HG02763 (cell line): ENCODE data around the gene BTBD16.

Source experiments
- ATAC-seq: cut with Tn5 transposase; IDR thresholded peaks from one replicate; pipeline ENCODE4 v1.9.1; 2021; ENCODE audit warnings: mild to moderate bottlenecking, moderate library complexity; ENCODE audit not compliant: unreplicated experiment

BTBD16 gene

DNA sequence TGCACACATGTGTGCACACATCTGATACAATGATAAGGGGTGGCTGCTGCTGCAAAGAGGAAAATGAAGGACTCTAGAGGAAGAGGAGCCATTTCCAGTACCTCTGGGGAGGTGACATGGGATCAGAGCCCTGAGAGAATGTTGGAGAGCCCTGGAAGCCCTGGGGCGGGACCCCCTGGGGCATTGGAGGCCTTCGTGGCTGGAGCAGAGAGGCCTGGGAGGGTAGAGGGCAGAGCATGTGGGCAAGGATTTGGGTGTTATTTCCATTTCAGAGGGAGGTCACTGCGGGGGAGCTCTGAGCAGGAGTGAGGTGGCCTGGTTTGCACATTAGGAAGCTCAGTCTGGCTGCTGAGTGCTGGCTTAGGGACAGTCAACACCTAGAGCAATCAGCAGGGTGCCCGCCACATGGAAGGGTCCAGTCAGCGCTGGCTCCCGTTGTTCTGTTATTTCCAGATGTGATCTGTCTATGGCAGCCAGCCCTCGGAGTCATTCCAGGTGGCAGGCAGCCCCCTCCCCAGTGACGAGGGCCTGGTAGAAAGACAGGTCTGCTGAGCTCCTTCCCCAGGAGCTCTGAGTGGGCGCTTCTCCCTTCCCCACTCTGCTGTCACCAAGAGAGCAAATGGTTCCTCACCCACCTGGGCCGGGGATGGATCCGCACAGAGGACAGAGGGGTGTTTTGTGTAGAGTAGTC is 24.1 kb upstream of the BTBD16 start:
- no peak for ATAC-seq

GRCh38 chr10:122248356-122249302 is 22.5 kb upstream of the BTBD16 start:
- no peak for ATAC-seq

DNA sequence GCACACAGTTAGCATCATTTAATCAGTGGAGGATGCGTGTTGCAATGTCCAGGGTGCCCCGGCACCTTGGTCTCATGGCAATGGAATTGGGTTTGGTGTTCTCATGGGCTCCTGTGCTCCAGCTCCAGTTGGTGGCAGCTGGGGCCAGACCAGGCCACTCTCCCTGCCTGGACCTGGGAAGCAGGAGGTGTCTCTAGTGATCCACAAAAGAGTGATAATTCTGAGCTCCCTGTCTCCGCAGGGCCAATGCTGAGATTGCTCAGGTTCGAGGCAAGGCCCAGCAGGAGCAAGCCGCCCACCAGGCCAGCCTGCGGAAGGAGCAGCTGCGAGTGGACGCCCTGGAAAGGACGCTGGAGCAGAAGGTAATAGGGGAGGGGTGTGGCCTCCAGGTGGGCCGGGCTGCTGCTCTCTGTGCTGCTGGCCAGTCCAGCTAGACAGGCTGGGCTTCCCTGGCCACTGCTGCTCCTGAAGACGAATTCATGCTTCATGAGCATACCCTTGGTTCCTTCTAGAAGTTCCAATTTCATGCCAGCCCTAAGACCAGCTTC is 21.7 kb upstream of the BTBD16 start:
- no peak for ATAC-seq

GRCh38 chr10:122249991-122250750 is 20.9 kb upstream of the BTBD16 start:
- no peak for ATAC-seq

DNA sequence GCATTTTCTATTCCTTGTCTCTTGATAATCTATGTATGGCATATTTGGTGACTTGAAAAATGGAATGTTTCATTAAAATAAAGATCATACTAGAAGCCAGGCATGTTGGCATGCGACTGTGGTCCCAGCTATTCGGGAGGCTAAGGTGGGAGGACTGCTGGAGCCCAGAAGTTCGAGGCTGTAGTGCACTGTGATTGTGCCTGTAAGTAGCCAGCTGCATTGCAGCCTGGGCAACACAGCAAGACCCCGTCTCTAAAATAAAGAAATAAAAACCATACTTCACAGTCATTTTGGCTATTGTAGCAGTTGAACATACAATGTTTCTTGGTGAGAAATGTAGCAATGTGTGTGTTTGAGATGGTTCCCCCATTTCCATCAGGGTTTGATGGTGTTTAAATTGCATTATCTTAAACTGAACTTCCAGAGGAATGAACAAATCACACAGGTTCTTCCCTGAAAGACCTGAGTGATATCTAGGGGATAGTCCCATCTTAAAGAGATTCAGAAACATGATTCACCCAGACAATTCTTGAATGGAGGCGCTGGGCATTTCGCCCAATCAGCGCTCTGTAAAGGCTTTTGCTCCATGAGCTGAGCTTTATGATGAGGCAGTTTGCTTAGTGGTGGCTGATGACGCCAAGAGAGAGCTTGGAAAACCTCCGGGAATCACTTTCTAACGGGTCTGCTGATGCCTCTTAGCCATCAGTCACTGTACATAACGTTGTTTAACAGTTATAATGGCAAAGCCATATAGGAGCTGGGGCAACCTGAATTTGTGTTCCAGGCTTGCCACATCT is 19.4 kb upstream of the BTBD16 start:
- no peak for ATAC-seq

DNA sequence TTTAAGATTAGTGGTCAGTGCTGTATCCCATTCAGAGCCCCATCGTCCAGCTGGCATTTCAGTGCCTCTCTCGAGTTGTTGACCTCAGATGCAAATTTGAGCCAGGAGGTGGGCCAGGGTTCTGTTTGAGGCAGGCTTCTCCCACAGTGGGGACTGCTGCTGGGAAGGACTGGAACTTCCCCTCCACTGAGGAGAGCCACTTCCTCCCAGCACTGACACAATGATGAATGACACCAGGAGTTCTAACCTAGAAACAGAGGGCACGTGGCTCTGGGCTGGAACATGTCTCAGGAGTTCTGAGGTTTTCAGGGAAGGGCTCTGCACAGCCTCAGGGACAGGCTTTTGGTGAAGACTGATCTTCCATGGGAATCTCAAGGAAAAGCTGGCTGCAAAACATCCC is 18.3 kb upstream of the BTBD16 start:
- no peak for ATAC-seq

DNA sequence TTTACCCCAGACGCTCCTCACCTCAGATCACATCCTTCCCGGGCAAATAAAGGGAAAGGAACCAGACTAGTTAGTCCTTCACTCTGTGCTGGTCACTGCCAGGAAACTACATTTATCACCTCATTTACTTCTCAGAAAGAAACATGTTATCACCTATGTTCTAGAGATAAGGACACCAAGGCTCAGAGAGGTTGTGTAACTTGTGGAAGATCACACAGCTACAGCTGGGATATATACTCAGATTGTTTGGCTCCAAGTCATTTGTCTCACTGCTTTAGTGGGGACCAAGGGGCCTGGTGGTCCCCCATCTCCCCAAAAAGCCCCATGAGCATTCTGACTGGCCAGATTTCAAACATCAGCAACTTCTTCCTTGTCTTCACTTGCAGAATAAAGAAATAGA is 17.5 kb upstream of the BTBD16 start:
- ATAC-seq = no peak

DNA sequence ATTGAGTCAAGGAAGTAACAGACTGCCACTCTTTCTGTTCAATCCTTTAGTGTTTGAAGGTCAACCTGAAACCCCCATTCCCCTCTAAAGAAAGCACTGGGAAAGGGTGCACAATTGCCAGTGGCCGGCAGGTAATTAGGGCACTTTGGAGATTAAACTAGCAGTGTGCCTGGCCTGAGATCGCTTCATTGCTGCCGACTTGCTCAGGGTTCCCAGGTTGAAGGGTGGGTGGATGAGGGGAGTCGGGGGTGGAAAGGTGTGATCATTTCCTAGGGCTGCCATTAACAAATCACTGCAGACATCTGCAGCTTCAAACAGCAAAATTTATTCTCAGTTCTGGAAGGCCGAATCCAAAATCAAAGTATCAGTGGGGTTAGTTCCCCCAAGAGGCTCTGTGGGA is 16.3 kb upstream of the BTBD16 start:
- ATAC-seq = no peak

DNA sequence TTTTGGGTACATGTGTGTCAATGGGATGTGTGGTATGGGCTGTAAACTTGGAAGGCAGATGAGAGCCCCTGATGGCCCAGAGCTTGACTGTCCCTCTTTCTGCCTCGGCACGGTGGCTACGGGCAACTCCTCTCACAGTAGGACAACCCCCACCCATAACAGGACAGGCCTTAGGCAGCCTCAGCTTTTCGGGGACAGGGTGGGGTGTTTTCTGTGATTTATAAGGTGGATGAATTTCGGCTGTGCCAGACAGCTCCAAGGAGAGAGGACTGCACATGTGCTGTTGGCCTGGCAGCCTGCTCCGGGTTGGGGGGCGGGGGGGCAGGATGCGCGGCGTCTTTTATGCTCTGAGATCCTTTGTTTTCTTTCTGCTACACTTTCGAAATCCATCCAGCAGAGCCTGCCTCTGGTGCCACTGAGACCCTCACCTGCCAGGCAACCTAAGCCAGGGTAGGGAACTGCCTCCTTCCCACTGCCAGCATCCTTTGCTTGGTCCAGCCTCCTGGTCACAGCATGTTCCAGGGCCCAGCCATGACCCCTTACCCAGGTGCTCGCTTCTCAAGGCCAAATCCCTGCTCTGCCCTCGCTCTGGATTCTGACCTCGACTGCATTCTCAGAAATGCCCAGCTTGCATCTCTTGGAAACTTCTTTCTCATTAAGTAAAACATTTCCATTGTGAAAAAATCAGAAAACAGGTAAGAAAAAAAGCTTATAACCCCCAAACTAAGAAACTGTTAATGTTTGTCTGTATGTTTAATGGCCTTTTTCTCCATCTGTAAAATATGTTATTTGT is 15.4 kb upstream of the BTBD16 start:
- no peak for ATAC-seq

DNA sequence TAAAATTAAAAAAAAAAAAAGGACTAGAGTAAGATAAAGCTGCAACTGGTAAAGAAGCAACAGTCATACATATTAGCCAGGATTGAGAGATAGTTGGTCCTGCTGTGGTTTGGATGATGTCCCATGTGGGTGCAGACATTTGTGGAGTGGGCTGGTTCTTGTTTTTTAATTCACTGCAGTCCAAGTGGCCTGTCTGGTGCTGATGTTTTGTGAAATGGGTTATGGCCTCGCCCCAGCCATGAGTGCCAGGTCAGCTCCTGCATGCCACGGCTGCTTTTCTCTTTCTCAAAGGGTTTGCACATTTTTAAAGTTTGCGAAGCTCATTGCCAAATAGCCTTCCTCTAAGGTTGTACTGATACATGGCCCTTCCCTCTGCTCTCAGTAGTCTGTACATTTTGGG is 14.1 kb upstream of the BTBD16 start:
- ATAC-seq = no peak

DNA sequence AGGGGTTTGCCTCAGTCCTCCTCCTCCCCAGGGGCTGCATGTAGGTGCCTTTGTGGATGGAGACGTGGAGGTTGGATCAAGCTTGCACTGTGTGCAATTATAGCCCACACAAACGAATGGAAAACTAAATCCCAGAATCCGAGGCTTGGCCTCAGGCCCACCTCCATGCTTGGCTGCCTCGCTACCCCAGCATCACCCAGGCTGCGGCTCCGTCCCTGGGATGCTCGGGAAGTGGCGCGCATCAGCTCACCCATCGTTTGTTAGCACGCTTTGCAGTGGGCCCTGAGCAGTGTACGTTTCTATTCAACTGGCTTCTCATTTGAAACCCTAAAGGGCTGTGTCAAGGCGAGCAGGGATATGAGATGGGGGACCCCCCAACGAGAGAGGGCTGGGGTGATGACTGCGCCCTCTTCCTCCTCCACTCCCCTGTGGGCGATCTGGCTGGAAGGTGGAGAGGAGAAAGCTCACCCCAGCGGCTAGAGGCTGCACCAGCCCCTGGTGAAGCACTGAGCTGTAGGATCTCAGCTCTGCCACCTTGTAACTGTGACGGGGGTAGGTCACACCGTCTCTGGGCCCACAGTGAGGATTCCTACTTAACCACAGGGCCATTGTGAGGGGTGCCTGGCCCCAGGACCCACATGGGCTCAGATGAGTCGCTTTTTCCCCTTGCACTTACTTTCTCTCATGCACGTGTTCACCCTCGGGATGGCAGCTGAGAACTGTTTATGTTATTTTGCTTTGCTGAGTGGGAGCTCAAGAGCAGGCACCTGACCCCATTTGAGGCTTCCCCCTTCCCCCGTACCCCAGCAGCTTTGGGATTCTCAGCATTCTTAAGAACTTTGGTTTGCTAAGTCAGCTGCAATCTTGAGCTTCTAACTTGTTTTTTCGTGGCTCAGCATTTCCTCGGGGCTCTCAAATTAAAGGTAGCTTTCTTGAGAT is 12.7 kb upstream of the BTBD16 start:
- ATAC-seq = no peak

- ATAC-seq = no peak
These were observed 12.0 kb upstream of the BTBD16 start for GRCh38 chr10:122259075-122259466.

DNA sequence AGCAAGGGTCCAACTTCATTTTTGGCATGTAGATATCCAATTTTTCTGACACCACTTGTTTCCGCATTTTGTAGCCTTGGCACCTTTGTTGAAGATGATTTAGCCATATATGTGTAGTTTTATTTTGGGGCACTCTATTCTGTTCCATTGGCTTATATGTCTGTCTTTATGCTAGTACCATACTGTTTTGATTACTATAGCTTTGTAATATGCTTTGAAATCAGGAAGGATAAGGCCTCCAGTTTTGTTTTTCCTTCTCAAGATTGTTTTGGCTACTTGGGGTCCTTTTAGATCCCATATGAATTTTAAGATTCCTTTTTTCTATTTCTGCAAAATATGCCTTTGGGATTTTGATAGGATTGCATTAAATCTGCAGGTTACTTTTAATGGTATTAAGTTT is 9.5 kb upstream of the BTBD16 start:
- ATAC-seq = no peak

GRCh38 chr10:122263971-122264370 is 7.1 kb upstream of the BTBD16 start:
- no peak for ATAC-seq

DNA sequence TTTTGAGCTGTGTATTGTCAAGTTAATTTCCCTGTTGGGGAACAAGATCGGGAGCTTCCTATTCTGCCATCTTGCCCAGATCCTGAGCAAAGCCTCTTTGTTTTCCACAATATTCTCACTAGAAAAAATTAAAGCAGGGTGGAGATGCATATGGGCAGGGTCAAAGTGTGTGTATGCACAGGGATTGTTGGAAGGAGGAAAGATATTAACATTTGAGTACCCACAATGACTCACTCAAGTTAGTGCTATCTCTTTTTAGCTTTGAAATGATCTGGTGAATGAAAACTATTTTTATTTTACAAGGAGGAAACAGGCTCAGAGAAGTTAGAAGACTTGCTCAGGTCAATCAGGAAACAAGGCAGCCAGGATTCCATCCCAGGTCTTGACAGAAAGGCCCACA is 6.7 kb upstream of the BTBD16 start:
- ATAC-seq = no peak

GRCh38 chr10:122264931-122265330 is 6.2 kb upstream of the BTBD16 start:
- no peak for ATAC-seq

- ATAC-seq = no peak
These were observed 5.2 kb upstream of the BTBD16 start for GRCh38 chr10:122265896-122266295.
